Heart right ventricle (tissue), 16 donors: ENCODE measurements around the gene GNAS-AS1. TPM values are rescaled to one million over a fixed set of nuclear protein-coding genes. Genes with fewer than 3 reads are reported as not detected.

ENCODE experiments used
- ATAC-seq, 8 donors: fragments of 200-7000 bp; cut with Tn5 transposase; one replicate each; pipeline ENCODE4 v1.9.1; 2020; ENCODE audit warnings: mild to moderate bottlenecking in 8 of 8, moderate library complexity in 8 of 8, moderate number of reproducible peaks in 1 of 8
- DNase-seq, 2 donors: peaks; one replicate each; pipeline ENCODE4 v3.0.0-alpha.2; 2020
- H3K27ac ChIP-seq, 10 donors: fragments of 200-600 bp; sonication (generic) in 2 of 10; one replicate each; pipeline versions ENCODE4 v1.5.0 to v1.8.0; 2020 to 2022; ENCODE audit warnings: mild to moderate bottlenecking in 3 of 10
- H3K27me3 ChIP-seq, 7 donors: fragments of 200-600 bp; one replicate each; pipeline ENCODE4 v1.8.0; 2021 to 2022; ENCODE audit warnings: mild to moderate bottlenecking in 2 of 7
- H3K36me3 ChIP-seq, 9 donors: fragments of 200-600 bp; sonication (generic) in 1 of 9; one replicate each; pipeline versions ENCODE4 v1.5.0 to v1.8.0; 2020 to 2022; ENCODE audit warnings: mild to moderate bottlenecking in 2 of 9
- H3K4me1 ChIP-seq, 9 donors: fragments of 200-600 bp; sonication (generic) in 1 of 9; one replicate each; pipeline versions ENCODE4 v1.5.0 to v1.8.0; 2020 to 2022; ENCODE audit warnings: mild to moderate bottlenecking in 4 of 9
- H3K4me3 ChIP-seq, 10 donors: fragments of 200-600 bp; sonication (generic) in 2 of 10; one replicate each; pipeline versions ENCODE4 v1.5.0 to v1.8.0; 2020 to 2022; ENCODE audit warnings: mild to moderate bottlenecking in 7 of 10, moderate library complexity in 2 of 10
- H3K9me3 ChIP-seq, 11 donors: fragments of 200-600 bp in 10 of 11; sonication (generic) in 2 of 11; one replicate each; pipeline versions ENCODE4 v1.5.0 to v1.8.0; 2013 to 2022; ENCODE audit warnings: mild to moderate bottlenecking in 2 of 11, control low read depth in 1 of 11, moderate library complexity in 1 of 11
- CTCF ChIP-seq, 9 donors: fragments of 200-600 bp; sonication (generic) in 2 of 9; IDR thresholded peaks; one replicate each; pipeline versions ENCODE4 v1.5.0 to v1.8.0; 2021 to 2022; ENCODE audit warnings: antibody characterized with exemption in 9 of 9, mild to moderate bottlenecking in 5 of 9, moderate library complexity in 1 of 9
- WGBS, 2 donors: extraction: QIAGEN DNeasy Blood & Tissue Kit; methylation state at CpG; one replicate each; pipeline ENCODE4 v1.1.7; 2013; ENCODE audit warnings: inconsistent platforms in 1 of 2; 5-methylcytosine and 5-hydroxymethylcytosine counted together
- intact Hi-C, 10 donors: fragments of 100-400 bp; cut with DNase I; formaldehyde crosslinking; loops; one replicate each; pipeline versions ENCODE4 v1.11.1 to v1.14.2; 2022
- polyA plus RNA-seq, 2 donors: library from polyadenylated mRNA; stranded (reverse); fragments of 200-250 nt; gene quantifications; one replicate each; pipeline ENCODE4 v1.2.3, GENCODE V29; 2013
- total RNA-seq, 10 donors: library from RNA; stranded (reverse); fragmentation: NEBNext Ultra II Directional in 3 of 10; extraction: Animal tissue kit (Norgen Biotek cat#: 25700) in 3 of 10; gene quantifications; one replicate each; pipeline versions ENCODE4 v1.2.1 to v1.2.4, GENCODE V29; 2021 to 2023
- donor health status: Arrhythmogenic right ventricular cardiomyopathy.
- donor health status: ischemic (EF 13 %, LVEDD 7.1; RV severe dilation, severe dysfunction).
- donor health status: healthy with polysubstance abuse.
- donor health status: DM: no; HTN: yes; CAD: no.
- donor health status: DM: no; HTN: no; CAD: no.
- donor health status: ischemic (EF 25% LVEDD 6.9; RV normal size, moderate dysfunction).
- donor health status: ischemic (EF 25% LVEDD 5.7; RV mildly dilated, moderate dysfunction).
- donor health status: healthy.
- donor health status: DM: yes; HTN: yes; CAD: no.
- donor health status: Ischemic cardiomyopathy.
- donor health status: ischemic (EF 35%, LVEDD 5.7; RV mildly dilated, moderate dysfunction).
- donor health status: nonischemic (EF 11% LVEDD 7.7; RV severe dilation, severe dysfunction).
- donor health status: DM: yes; HTN: yes; CAD: no.
- donor health status: PGD.
- donor health status: ischemic (EF 29% LVEDD 5.4; RV normal size, mild dysfunction).
- donor health status: nonischemic (EF 23%, LVEDD 6.1; RV moderate dilation, normal function).

The GNAS-AS1 gene
- total and polyA plus RNA-seq, 12 donors, result 0.06 to 1.5 (median 0.41) TPM

- DNase-seq, result no peak
- Histone ChIP-seq H3K27me3 (peaks cover 0 to 72% (median 36%) of the 10 kb centered on the region in 7 donors), H3K4me3 (no peak overlapping the region), H3K27ac (no peak overlapping the region), H3K36me3 (no peaks in the 10 kb centered on the region), H3K9me3 (no peaks in the 10 kb centered on the region), H3K4me1 (no peaks in the 10 kb centered on the region)
- no peak for TF ChIP-seq CTCF (IDR thresholded peaks at IDR 0.05)
- intact Hi-C loops, result no loop called here
- 32 to 33% methylated on average over 7 of the region's 7 CpGs for WGBS, 2 donors
- no peak for ATAC-seq
These were observed 59.4 kb downstream of the GNAS-AS1 start for GRCh38 chr20:58791286-58791685.

- WGBS, 2 donors, result 67 to 69% methylated on average over 10 of the region's 10 CpGs
- Histone ChIP-seq H3K36me3 (no peaks in the 10 kb centered on the region), H3K4me1 (no peaks in the 10 kb centered on the region), H3K9me3 (no peaks in the 10 kb centered on the region), H3K27me3 (peaks cover 0 to 74% (median 32%) of the 10 kb centered on the region in 7 donors), H3K4me3 (no peak overlapping the region), H3K27ac (no peak overlapping the region)
- no peak for TF ChIP-seq CTCF (IDR thresholded peaks at IDR 0.05)
- intact Hi-C loops, result no loop called here
- DNase-seq (no peak), ATAC-seq (no peak)
These were observed 60.2 kb downstream of the GNAS-AS1 start for GRCh38 chr20:58790454-58790853.

GRCh38 chr20:58788896-58789544 lies 61.7 kb downstream of the GNAS-AS1 start:
- Histone ChIP-seq H3K9me3 (no peaks in the 10 kb centered on the region), H3K27ac (no peak overlapping the region), H3K36me3 (no peaks in the 10 kb centered on the region), H3K27me3 (peaks cover 0 to 78% (median 37%) of the 10 kb centered on the region in 7 donors), H3K4me1 (no peaks in the 10 kb centered on the region), H3K4me3 (no peak overlapping the region)
- no peak for TF ChIP-seq CTCF (IDR thresholded peaks at IDR 0.05)
- WGBS, 2 donors, result 79 to 81% methylated on average over 15 of the region's 15 CpGs
- ATAC-seq, result no peak
- intact Hi-C loops, result no loop called here
- no peak for DNase-seq

GRCh38 chr20:58787211-58788005 lies 63.3 kb downstream of the GNAS-AS1 start:
- Histone ChIP-seq H3K9me3 (no peaks in the 10 kb centered on the region), H3K4me3 (no peak overlapping the region), H3K36me3 (no peaks in the 10 kb centered on the region), H3K27ac (no peak overlapping the region), H3K4me1 (no peaks in the 10 kb centered on the region), H3K27me3 (peaks cover 0 to 81% (median 32%) of the 10 kb centered on the region in 7 donors)
- intact Hi-C loops, result no loop called here
- TF ChIP-seq CTCF (IDR thresholded peaks at IDR 0.05), result no peak
- ATAC-seq (no peak), DNase-seq (no peak)
- WGBS, 2 donors, result 84 to 86% methylated on average over 25 of the region's 25 CpGs
